ENCODE results near the gene MPI.

DNA sequence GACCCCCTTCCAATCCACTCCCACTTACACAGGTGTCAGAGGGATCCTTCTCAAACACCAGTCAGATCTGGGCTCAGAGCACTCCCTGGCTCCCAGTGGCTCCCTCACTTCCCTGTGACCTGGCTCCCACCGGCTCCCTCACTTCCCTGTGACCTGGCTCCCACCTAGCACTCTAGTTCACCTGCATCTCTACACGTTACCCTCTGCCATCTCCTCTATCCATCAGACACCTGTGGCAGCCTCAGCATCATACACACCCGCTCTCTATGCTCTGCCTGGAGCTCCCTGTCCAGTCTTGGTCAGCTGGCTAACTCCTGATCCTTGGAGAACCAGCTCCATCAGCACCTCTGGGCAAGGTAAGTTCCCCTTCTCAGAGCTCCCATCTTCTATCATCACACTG lies 61.2 kb downstream of the MPI start:
- no peak for TF ChIP-seq EZH2 (IDR thresholded peaks at IDR 0.05; ENCODE audit: borderline replicate concordance, low read length)
- TF ChIP-seq, protein P1, sequence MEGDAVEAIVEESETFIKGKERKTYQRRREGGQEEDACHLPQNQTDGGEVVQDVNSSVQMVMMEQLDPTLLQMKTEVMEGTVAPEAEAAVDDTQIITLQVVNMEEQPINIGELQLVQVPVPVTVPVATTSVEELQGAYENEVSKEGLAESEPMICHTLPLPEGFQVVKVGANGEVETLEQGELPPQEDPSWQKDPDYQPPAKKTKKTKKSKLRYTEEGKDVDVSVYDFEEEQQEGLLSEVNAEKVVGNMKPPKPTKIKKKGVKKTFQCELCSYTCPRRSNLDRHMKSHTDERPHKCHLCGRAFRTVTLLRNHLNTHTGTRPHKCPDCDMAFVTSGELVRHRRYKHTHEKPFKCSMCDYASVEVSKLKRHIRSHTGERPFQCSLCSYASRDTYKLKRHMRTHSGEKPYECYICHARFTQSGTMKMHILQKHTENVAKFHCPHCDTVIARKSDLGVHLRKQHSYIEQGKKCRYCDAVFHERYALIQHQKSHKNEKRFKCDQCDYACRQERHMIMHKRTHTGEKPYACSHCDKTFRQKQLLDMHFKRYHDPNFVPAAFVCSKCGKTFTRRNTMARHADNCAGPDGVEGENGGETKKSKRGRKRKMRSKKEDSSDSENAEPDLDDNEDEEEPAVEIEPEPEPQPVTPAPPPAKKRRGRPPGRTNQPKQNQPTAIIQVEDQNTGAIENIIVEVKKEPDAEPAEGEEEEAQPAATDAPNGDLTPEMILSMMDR (conservative IDR thresholded peaks at IDR 0.05 in 1 of 2, IDR thresholded peaks at IDR 0.05 in 1 of 2; ENCODE audit: extremely low read depth in 1 of 2, insufficient read depth in 1 of 2, low read depth in 1 of 2, low read length in 2 of 2): no peak
